Keratinocyte (primary cell): Measurements from ENCODE around the gene CDKN2AIP. TPM values are rescaled to one million over a fixed set of nuclear protein-coding genes. Genes with fewer than 3 reads are reported as not detected.

Experiments
- DNase-seq: peaks from one replicate; pipeline ENCODE4 v3.0.0-alpha.2; 2011; ENCODE audit warnings: low read depth, missing footprints, low spot score
- FAIRE-seq: peaks from 2 replicates; lab custom pipeline; 2011; peaks lifted over from hg19 to GRCh38; lab: Jason Lieb, UNC
- H2AFZ ChIP-seq: 2 replicates; pipeline ENCODE4 v1.6.0; 2012; ENCODE audit warnings: low read length, control low read depth, inconsistent platforms; ENCODE audit not compliant: control insufficient read depth
- H3K27ac ChIP-seq: 2 replicates; pipeline ENCODE4 v1.5.1; 2011; ENCODE audit warnings: low read length; ENCODE audit not compliant: control insufficient read depth, insufficient read depth
- H3K27me3 ChIP-seq: 3 replicates; pipeline ENCODE4 v1.6.0; 2011; ENCODE audit warnings: low read length; ENCODE audit not compliant: control insufficient read depth, insufficient read depth; ENCODE audit errors: extremely low read depth
- H3K36me3 ChIP-seq, 2 experiments: 2 replicates in 1 of 2; 3 replicates in 1 of 2; pipeline ENCODE4 v1.5.1; 2011; ENCODE audit warnings: low read length in 2 of 2, mild to moderate bottlenecking in 1 of 2; ENCODE audit not compliant: control insufficient read depth in 2 of 2, insufficient read depth in 2 of 2; ENCODE audit errors: extremely low read depth in 1 of 2
- H3K4me1 ChIP-seq: 3 replicates; pipeline ENCODE4 v1.5.1; 2011; ENCODE audit warnings: low read length; ENCODE audit not compliant: control insufficient read depth, insufficient read depth; ENCODE audit errors: extremely low read depth
- H3K4me2 ChIP-seq: 3 replicates; pipeline ENCODE4 v1.6.0; 2011; ENCODE audit warnings: low read depth, low read length; ENCODE audit not compliant: control insufficient read depth, insufficient read depth; ENCODE audit errors: extremely low read depth
- H3K4me3 ChIP-seq, 3 experiments: fragments of 200-600 bp in 1 of 3; sonication (generic) in 1 of 3; 2 replicates in 2 of 3; 3 replicates in 1 of 3; pipeline ENCODE4 v1.5.1; 2011 to 2016; ENCODE audit warnings: low read length in 3 of 3, mild to moderate bottlenecking in 3 of 3, control low read depth in 2 of 3, inconsistent platforms in 1 of 3, low read depth in 1 of 3, mixed read lengths in 1 of 3, mixed run types in 1 of 3, moderate library complexity in 1 of 3; ENCODE audit not compliant: control insufficient read depth in 2 of 3, insufficient read depth in 2 of 3; ENCODE audit errors: extremely low read depth in 1 of 3
- H3K79me2 ChIP-seq: 2 replicates; pipeline ENCODE4 v1.6.0; 2012; ENCODE audit warnings: low read length; ENCODE audit not compliant: control insufficient read depth, insufficient read depth
- H3K9ac ChIP-seq: 3 replicates; pipeline ENCODE4 v1.6.0; 2011; ENCODE audit warnings: low read length; ENCODE audit not compliant: control insufficient read depth, insufficient read depth; ENCODE audit errors: extremely low read depth
- H3K9me1 ChIP-seq: 3 replicates; pipeline ENCODE4 v1.6.0; 2011; ENCODE audit warnings: low read length; ENCODE audit not compliant: control insufficient read depth, insufficient read depth; ENCODE audit errors: extremely low read depth
- H3K9me3 ChIP-seq: 2 replicates; pipeline ENCODE4 v1.5.1; 2012; ENCODE audit warnings: low read depth, low read length; ENCODE audit not compliant: control insufficient read depth
- H4K20me1 ChIP-seq: 3 replicates; pipeline ENCODE4 v1.6.0; 2011; ENCODE audit warnings: low read length; ENCODE audit not compliant: control insufficient read depth, insufficient read depth; ENCODE audit errors: extremely low read depth
- EZH2 ChIP-seq: IDR thresholded peaks from one replicate; pipeline ENCODE4 v1.6.1; 2012; ENCODE audit warnings: inconsistent platforms, mild to moderate bottlenecking, low read length, moderate library complexity
- dilution Hi-C: fragments of 300-500 bp; cut with MboI; formaldehyde crosslinking; loops from one replicate; pipeline ENCODE4 v1.7.0; 2020; ENCODE audit warnings: low sequenced_read_pairs; ENCODE audit not compliant: extremely low pct_ligation_motif_present
- polyA plus RNA-seq, 5 experiments: library from polyadenylated mRNA; depleted of rRNA in 3 of 5; stranded (reverse) in 3 of 5; stranded (forward) in 1 of 5; unstranded in 1 of 5; fragments of >200 nt; gene quantifications; 1 replicate in 1 of 5; 2 replicates in 3 of 5; 3 replicates in 1 of 5; pipeline versions ENCODE4 v1.2.1 to v1.2.3, GENCODE V29; 2011 to 2012; ENCODE audit warnings: missing spikeins in 2 of 5, low read depth in 1 of 5, low replicate concordance in 1 of 5
- TF ChIP-seq, protein P1 (sequence below), 3 experiments: IDR thresholded peaks in 1 of 3; conservative IDR thresholded peaks in 1 of 3; optimal IDR thresholded peaks in 1 of 3; 2 replicates in 2 of 3; 3 replicates in 1 of 3; pipeline versions ENCODE3 to v1.5.1; 2011; ENCODE audit warnings: low read length in 3 of 3, mild to moderate bottlenecking in 3 of 3, moderate library complexity in 2 of 3, control low read depth in 1 of 3, inconsistent platforms in 1 of 3; ENCODE audit not compliant: insufficient read depth in 2 of 3; ENCODE audit errors: extremely low read depth in 1 of 3

The CDKN2AIP gene
- polyA plus RNA-seq, 1 donor (not counting 4 experiments of a cell fraction or from before 2014, with no cell fraction given) = 13.6 TPM

DNA sequence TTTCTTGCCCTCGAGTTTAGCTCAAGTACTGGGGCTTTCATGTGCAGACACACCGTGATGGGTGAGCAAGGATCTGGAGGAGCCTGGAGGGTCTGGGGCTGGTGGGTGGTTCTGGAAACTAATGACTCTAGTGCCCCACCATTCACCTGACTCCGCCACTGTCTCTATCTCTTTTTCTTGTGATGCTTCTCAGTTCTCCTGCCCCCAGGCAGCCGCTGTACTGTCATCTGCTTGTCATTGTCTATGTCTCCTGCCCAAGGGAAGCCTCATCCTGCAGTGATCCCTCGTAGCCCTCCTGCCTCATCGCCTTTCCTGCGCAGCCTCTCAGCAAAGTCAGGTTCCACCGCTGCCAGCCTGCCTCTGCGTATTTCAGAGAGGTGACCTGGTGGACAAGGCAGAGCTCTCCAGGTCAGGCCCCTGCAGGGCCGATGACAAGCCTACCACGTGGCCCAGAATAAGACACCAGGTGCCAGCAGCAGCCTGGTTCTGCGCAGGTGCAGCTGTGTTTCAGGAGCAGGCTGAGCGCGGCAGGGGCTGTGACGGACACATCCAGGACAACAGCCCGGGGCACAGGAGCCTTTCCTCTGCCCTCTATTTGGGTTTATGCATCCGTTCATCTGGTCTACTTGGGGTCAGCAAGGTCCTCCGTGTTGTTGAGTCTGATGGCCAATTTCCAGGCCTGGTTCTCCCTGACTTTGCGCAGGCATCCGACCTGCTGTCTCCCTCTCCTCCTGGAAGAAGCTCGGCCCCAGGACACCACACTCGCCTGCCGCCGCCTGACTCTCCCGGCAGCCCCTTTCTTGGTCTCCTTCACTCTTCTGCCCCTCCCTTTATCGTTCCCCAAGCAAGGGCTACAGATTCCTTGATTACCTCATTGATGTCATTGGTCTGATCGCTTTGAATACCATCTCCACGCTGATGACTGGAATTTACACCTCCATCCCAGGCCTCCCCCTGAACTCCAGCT is 30.9 kb upstream of the CDKN2AIP start:
- Histone ChIP-seq H3K4me2 (no peak overlapping the region), H3K9me3 (no peaks in the 10 kb centered on the region), H3K4me3 (no peak overlapping the region), H3K9ac (no peak overlapping the region), H3K4me1 (no peaks in the 10 kb centered on the region), H3K36me3 (no peaks in the 10 kb centered on the region), H3K27me3 (peaks cover 6% of the 10 kb centered on the region), H2AFZ (no peak overlapping the region), H4K20me1 (no peaks in the 10 kb centered on the region), H3K9me1 (no peaks in the 10 kb centered on the region), H3K27ac (no peak overlapping the region), H3K79me2 (no peaks in the 10 kb centered on the region)
- no peak for TF ChIP-seq EZH2
- TF ChIP-seq, protein P1, sequence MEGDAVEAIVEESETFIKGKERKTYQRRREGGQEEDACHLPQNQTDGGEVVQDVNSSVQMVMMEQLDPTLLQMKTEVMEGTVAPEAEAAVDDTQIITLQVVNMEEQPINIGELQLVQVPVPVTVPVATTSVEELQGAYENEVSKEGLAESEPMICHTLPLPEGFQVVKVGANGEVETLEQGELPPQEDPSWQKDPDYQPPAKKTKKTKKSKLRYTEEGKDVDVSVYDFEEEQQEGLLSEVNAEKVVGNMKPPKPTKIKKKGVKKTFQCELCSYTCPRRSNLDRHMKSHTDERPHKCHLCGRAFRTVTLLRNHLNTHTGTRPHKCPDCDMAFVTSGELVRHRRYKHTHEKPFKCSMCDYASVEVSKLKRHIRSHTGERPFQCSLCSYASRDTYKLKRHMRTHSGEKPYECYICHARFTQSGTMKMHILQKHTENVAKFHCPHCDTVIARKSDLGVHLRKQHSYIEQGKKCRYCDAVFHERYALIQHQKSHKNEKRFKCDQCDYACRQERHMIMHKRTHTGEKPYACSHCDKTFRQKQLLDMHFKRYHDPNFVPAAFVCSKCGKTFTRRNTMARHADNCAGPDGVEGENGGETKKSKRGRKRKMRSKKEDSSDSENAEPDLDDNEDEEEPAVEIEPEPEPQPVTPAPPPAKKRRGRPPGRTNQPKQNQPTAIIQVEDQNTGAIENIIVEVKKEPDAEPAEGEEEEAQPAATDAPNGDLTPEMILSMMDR (optimal IDR thresholded peaks at IDR 0.05 in 1 of 3, IDR thresholded peaks at IDR 0.05 in 1 of 3, conservative IDR thresholded peaks at IDR 0.05 in 1 of 3; ENCODE audit: extremely low read depth in 1 of 3, insufficient read depth in 2 of 3, low read length in 3 of 3) = no peak
- FAIRE-seq (no peak), DNase-seq (no peak)
- dilution Hi-C loops = no loop called here

DNA sequence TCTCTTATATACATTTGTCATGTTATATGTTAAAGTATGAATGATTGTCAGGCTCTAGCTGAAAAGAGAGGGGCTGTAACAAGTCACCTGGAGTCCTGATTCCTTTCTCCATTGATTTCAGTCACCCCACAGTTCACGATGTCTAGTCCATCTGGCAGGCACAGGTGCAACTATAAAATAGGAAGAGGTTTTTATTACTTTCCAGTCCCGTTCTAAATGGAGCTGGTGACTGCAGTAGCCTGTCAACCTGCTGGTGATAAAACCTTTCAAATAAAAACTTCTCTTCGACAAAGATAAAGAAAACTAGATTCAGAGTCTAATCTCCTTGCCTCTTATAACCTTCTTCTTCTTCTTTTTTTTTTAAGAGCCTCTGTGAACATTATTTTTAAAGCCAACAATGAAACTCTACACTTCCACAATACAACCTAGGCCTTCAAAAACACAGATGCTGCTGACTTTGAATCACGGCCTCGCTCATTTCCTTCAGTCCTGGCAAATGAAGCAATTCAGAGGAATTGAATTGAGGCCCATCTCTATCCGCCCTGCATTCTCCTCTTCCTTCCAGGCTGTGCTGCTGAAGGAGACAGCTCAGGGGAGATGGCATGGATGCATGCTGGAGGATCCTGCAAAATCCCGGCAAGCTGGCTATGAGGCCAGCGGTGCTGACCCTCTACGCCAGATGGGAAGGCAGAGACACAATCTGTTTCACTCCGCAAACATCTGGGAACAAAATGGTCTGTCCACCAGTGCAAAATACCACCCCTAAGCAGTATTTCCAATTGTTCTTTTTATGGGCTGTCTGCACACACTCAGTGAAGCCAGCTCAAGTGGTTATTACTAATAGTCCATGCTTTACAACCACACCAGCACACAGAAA is 27.3 kb upstream of the CDKN2AIP start:
- DNase-seq (no peak), FAIRE-seq (no peak)
- Histone ChIP-seq H4K20me1 (no peaks in the 10 kb centered on the region), H3K4me2 (no peak overlapping the region), H3K9me1 (no peaks in the 10 kb centered on the region), H3K36me3 (no peaks in the 10 kb centered on the region), H3K27ac (no peak overlapping the region), H3K9me3 (no peaks in the 10 kb centered on the region), H3K79me2 (no peaks in the 10 kb centered on the region), H2AFZ (no peak overlapping the region), H3K27me3 (peaks cover 6% of the 10 kb centered on the region), H3K9ac (no peak overlapping the region), H3K4me3 (no peak overlapping the region), H3K4me1 (no peaks in the 10 kb centered on the region)
- no peak for TF ChIP-seq EZH2
- TF ChIP-seq, protein P1 (optimal IDR thresholded peaks at IDR 0.05 in 1 of 3, IDR thresholded peaks at IDR 0.05 in 1 of 3, conservative IDR thresholded peaks at IDR 0.05 in 1 of 3; ENCODE audit: extremely low read depth in 1 of 3, insufficient read depth in 2 of 3, low read length in 3 of 3) = no peak
- dilution Hi-C loops = no loop called here
